ENCODE measurements around the gene METTL25B.

The METTL25B gene

GRCh38 chr1:156768610-156769295 is 40.5 kb downstream of the METTL25B start:
- no peak for DNase-seq (ENCODE audit: low read depth)

- no peak for DNase-seq (ENCODE audit: low read depth)
These were observed 44.0 kb downstream of the METTL25B start for GRCh38 chr1:156772222-156772621.

GRCh38 chr1:156772728-156773497 is 44.6 kb downstream of the METTL25B start:
- no peak for DNase-seq (ENCODE audit: low read depth)

- DNase-seq (ENCODE audit: low read depth), result no peak
These were observed 45.3 kb downstream of the METTL25B start for GRCh38 chr1:156773607-156774006.

GRCh38 chr1:156775799-156776198 is 47.5 kb downstream of the METTL25B start:
- no peak for DNase-seq (ENCODE audit: low read depth)

- DNase-seq (ENCODE audit: low read depth), result no peak
These were observed 48.7 kb downstream of the METTL25B start for GRCh38 chr1:156776942-156777341.

- no peak for DNase-seq (ENCODE audit: low read depth)
These were observed 49.3 kb downstream of the METTL25B start for GRCh38 chr1:156777573-156777972.

GRCh38 chr1:156781585-156782186 is 53.4 kb downstream of the METTL25B start:
- no peak for DNase-seq (ENCODE audit: low read depth)

- no peak for DNase-seq (ENCODE audit: low read depth)
These were observed 57.2 kb downstream of the METTL25B start for GRCh38 chr1:156785458-156785857.

All from activated gamma-delta T cell treated with anti-CD3 and anti-CD28 coated beads, Interleukin-2, amount 50 U/mL, for 16 hours (primary cell).